NCI-H2171 treated with DMSO at 0.1 percent for 48 hours (cell line): ENCODE data around the gene SYNGR3.

Source experiments
- DNase-seq: peaks from one replicate; lab custom pipeline; 2025; lab: John Stamatoyannopoulos, UW

The SYNGR3 gene

GRCh38 chr16:1976951-1977874 lies 12.6 kb upstream of the SYNGR3 start:
- DNase-seq: no peak

- DNase-seq: no peak
These were observed 11.9 kb upstream of the SYNGR3 start for GRCh38 chr16:1977875-1978268.

GRCh38 chr16:1978476-1979120 lies 11.2 kb upstream of the SYNGR3 start:
- DNase-seq: no peak

- DNase-seq: peak; percentile 32
These were observed 10.3 kb upstream of the SYNGR3 start for GRCh38 chr16:1979271-1980029.

GRCh38 chr16:1980030-1980769 lies 9.6 kb upstream of the SYNGR3 start:
- peak; percentile 42 for DNase-seq

GRCh38 chr16:1980770-1981087 lies 9.0 kb upstream of the SYNGR3 start:
- no peak for DNase-seq

GRCh38 chr16:1981398-1981836 lies 8.4 kb upstream of the SYNGR3 start, which contains the start of gene NOXO1:
NOXO1 (minus strand) TSS chr16:1981469; CDS start chr16:1981179, 290 bp downstream.
- no peak for DNase-seq

- peak; percentile 26 for DNase-seq
These were observed 7.7 kb upstream of the SYNGR3 start for GRCh38 chr16:1982013-1982433.

GRCh38 chr16:1982991-1983543 lies 6.7 kb upstream of the SYNGR3 start:
- no peak for DNase-seq

GRCh38 chr16:1983544-1984346 lies 6.0 kb upstream of the SYNGR3 start, which contains the start of gene GFER:
GFER (plus strand) TSS chr16:1984193; CDS start chr16:1984219, 26 bp downstream.
- peak; percentile 74 for DNase-seq

GRCh38 chr16:1984347-1985225 lies 5.2 kb upstream of the SYNGR3 start:
- peak; percentile 53 for DNase-seq

GRCh38 chr16:1985466-1986150 lies 4.2 kb upstream of the SYNGR3 start:
- no peak for DNase-seq

GRCh38 chr16:1987198-1987597 lies 2.6 kb upstream of the SYNGR3 start:
- no peak for DNase-seq

- DNase-seq: no peak
These were observed 256 bp downstream of the SYNGR3 start for GRCh38 chr16:1990101-1990350.

GRCh38 chr16:1990351-1991134 lies 773 bp downstream of the SYNGR3 start:
- DNase-seq: peak; percentile 22

- DNase-seq: no peak
These were observed 1.4 kb downstream of the SYNGR3 start for GRCh38 chr16:1991135-1991551.

- no peak for DNase-seq
These were observed 1.8 kb downstream of the SYNGR3 start for GRCh38 chr16:1991588-1991947.

- no peak for DNase-seq
These were observed 2.4 kb downstream of the SYNGR3 start for GRCh38 chr16:1991948-1992703.
